Measurements from ENCODE around the gene KIAA1328. TPM values are rescaled to one million over a fixed set of nuclear protein-coding genes. Genes with fewer than 3 reads are reported as not detected.

Gene KIAA1328
- polyA plus RNA-seq, 1 donor (not counting 4 experiments of a cell fraction or from before 2014, with no cell fraction given) = 5.5 TPM

DNA sequence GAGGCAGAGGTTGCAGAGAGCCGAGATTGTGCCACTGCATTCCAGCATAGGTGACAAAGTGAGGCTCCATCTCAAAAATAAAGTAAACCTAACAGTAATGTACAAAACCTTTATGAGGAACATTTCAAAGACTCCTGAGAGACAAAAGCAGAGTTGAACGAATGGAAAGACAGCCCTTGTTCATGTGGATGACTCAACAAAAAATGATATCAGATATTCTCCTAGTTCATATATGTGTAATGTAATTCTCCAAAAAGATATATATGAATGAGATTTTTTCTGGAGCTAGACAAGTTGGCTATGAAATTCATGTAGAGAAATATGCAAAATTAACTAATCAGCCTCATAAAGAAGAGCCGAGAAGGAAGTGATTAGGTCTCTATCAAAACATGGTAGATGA, 61.7 kb downstream of the KIAA1328 start:
- Histone ChIP-seq H4K20me1 (ENCODE audit: control insufficient read depth, extremely low read depth, insufficient read depth, low read length) (no peaks in the 10 kb centered on the region), H3K36me3 (ENCODE audit: control insufficient read depth in 2 of 2, extremely low read depth in 1 of 2, insufficient read depth in 2 of 2, low read length in 2 of 2) (no peaks in the 10 kb centered on the region), H3K27ac (ENCODE audit: control insufficient read depth, insufficient read depth, low read length) (no peak overlapping the region), H3K4me2 (ENCODE audit: control insufficient read depth, extremely low read depth, insufficient read depth, low read depth, low read length) (no peak overlapping the region), H3K9me3 (ENCODE audit: control insufficient read depth, low read depth, low read length) (no peaks in the 10 kb centered on the region), H3K9ac (ENCODE audit: control insufficient read depth, extremely low read depth, insufficient read depth, low read length) (no peak overlapping the region), H3K79me2 (ENCODE audit: control insufficient read depth, insufficient read depth, low read length) (no peaks in the 10 kb centered on the region), H2AFZ (ENCODE audit: control insufficient read depth, low read length) (no peak overlapping the region), H3K27me3 (ENCODE audit: control insufficient read depth, extremely low read depth, insufficient read depth, low read length) (no peaks in the 10 kb centered on the region), H3K9me1 (ENCODE audit: control insufficient read depth, extremely low read depth, insufficient read depth, low read length) (no peaks in the 10 kb centered on the region), H3K4me3 (ENCODE audit: control insufficient read depth in 2 of 3, extremely low read depth in 1 of 3, insufficient read depth in 2 of 3, low read depth in 1 of 3, low read length in 3 of 3) (no peak overlapping the region), H3K4me1 (ENCODE audit: control insufficient read depth, extremely low read depth, insufficient read depth, low read length) (no peaks in the 10 kb centered on the region)
- dilution Hi-C loops (cut with MboI; ENCODE audit: extremely low pct_ligation_motif_present, low sequenced_read_pairs) = no loop called here
- DNase-seq (ENCODE audit: low read depth, low spot score) (no peak), FAIRE-seq (no peak)
- TF ChIP-seq, protein P1, sequence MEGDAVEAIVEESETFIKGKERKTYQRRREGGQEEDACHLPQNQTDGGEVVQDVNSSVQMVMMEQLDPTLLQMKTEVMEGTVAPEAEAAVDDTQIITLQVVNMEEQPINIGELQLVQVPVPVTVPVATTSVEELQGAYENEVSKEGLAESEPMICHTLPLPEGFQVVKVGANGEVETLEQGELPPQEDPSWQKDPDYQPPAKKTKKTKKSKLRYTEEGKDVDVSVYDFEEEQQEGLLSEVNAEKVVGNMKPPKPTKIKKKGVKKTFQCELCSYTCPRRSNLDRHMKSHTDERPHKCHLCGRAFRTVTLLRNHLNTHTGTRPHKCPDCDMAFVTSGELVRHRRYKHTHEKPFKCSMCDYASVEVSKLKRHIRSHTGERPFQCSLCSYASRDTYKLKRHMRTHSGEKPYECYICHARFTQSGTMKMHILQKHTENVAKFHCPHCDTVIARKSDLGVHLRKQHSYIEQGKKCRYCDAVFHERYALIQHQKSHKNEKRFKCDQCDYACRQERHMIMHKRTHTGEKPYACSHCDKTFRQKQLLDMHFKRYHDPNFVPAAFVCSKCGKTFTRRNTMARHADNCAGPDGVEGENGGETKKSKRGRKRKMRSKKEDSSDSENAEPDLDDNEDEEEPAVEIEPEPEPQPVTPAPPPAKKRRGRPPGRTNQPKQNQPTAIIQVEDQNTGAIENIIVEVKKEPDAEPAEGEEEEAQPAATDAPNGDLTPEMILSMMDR (optimal IDR thresholded peaks at IDR 0.05 in 1 of 3, IDR thresholded peaks at IDR 0.05 in 1 of 3, conservative IDR thresholded peaks at IDR 0.05 in 1 of 3; ENCODE audit: extremely low read depth in 1 of 3, insufficient read depth in 2 of 3, low read length in 3 of 3) = no peak
- no peak for TF ChIP-seq EZH2 (IDR thresholded peaks at IDR 0.05; ENCODE audit: low read length)

DNA sequence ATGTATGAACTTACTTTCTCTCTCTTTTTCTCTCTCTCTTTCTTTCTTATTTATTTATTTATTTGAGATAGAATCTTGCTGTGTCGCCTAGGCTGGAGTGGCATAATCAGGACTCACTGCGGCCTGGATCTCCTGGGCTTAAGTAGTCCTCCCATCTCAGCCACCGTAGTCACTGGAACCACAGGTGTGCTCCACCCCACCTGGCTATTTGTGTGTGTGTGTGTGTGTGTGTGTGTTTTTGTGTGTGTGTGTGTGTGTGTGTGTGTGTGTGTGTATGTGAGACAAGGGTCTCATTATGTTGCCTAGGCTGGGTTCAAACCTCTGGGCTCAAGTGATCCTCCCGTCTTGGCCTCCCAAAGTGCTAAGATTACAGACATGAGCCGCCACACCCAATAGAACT, 64.3 kb downstream of the KIAA1328 start:
- DNase-seq (ENCODE audit: low read depth, low spot score) (no peak), FAIRE-seq (no peak)
- Histone ChIP-seq H2AFZ (ENCODE audit: control insufficient read depth, low read length) (no peak overlapping the region), H4K20me1 (ENCODE audit: control insufficient read depth, extremely low read depth, insufficient read depth, low read length) (no peaks in the 10 kb centered on the region), H3K27me3 (ENCODE audit: control insufficient read depth, extremely low read depth, insufficient read depth, low read length) (no peaks in the 10 kb centered on the region), H3K4me1 (ENCODE audit: control insufficient read depth, extremely low read depth, insufficient read depth, low read length) (no peaks in the 10 kb centered on the region), H3K9ac (ENCODE audit: control insufficient read depth, extremely low read depth, insufficient read depth, low read length) (no peak overlapping the region), H3K4me3 (ENCODE audit: control insufficient read depth in 2 of 3, extremely low read depth in 1 of 3, insufficient read depth in 2 of 3, low read depth in 1 of 3, low read length in 3 of 3) (no peak overlapping the region), H3K9me1 (ENCODE audit: control insufficient read depth, extremely low read depth, insufficient read depth, low read length) (no peaks in the 10 kb centered on the region), H3K4me2 (ENCODE audit: control insufficient read depth, extremely low read depth, insufficient read depth, low read depth, low read length) (no peak overlapping the region), H3K9me3 (ENCODE audit: control insufficient read depth, low read depth, low read length) (no peaks in the 10 kb centered on the region), H3K27ac (ENCODE audit: control insufficient read depth, insufficient read depth, low read length) (no peak overlapping the region), H3K36me3 (ENCODE audit: control insufficient read depth in 2 of 2, extremely low read depth in 1 of 2, insufficient read depth in 2 of 2, low read length in 2 of 2) (no peaks in the 10 kb centered on the region), H3K79me2 (ENCODE audit: control insufficient read depth, insufficient read depth, low read length) (no peaks in the 10 kb centered on the region)
- dilution Hi-C loops (cut with MboI; ENCODE audit: extremely low pct_ligation_motif_present, low sequenced_read_pairs) = no loop called here
- TF ChIP-seq, protein P1 (optimal IDR thresholded peaks at IDR 0.05 in 1 of 3, IDR thresholded peaks at IDR 0.05 in 1 of 3, conservative IDR thresholded peaks at IDR 0.05 in 1 of 3; ENCODE audit: extremely low read depth in 1 of 3, insufficient read depth in 2 of 3, low read length in 3 of 3) = no peak
- TF ChIP-seq EZH2 (IDR thresholded peaks at IDR 0.05; ENCODE audit: low read length) = no peak
